Erythroblast (primary cell): ENCODE measurements around the gene CEACAM16.

Experiments used
- DNase-seq, 2 experiments: peaks; one replicate each; lab custom pipeline; 2025; lab: John Stamatoyannopoulos, UW
- GATA1 ChIP-seq: IDR thresholded peaks from 2 replicates; pipeline ENCODE4 v1.6.1; 2011; ENCODE audit warnings: low read depth, mild to moderate bottlenecking, control low read depth, low read length, moderate library complexity
- POLR2A ChIP-seq: IDR thresholded peaks from 2 replicates; pipeline ENCODE4 v1.6.1; 2011; ENCODE audit warnings: mild to moderate bottlenecking, low read length

The CEACAM16 gene

GRCh38 chr19:44757057-44757734 is 58.2 kb downstream of the CEACAM16 start:
- DNase-seq, result no peak

GRCh38 chr19:44757735-44758505 is 59.0 kb downstream of the CEACAM16 start:
- no peak for DNase-seq

More at GRCh38 chr19:44757057-44757734, 58.2 kb downstream of the CEACAM16 start:
- TF ChIP-seq GATA1, result no peak
- no peak for TF ChIP-seq POLR2A

GRCh38 chr19:44758596-44758995 is 59.6 kb downstream of the CEACAM16 start:
- TF ChIP-seq GATA1, result no peak
- no peak for TF ChIP-seq POLR2A
- DNase-seq, result no peak

More at GRCh38 chr19:44757735-44758505, 59.0 kb downstream of the CEACAM16 start:
- no peak for TF ChIP-seq GATA1
- TF ChIP-seq POLR2A, result no peak

- TF ChIP-seq POLR2A, result no peak
- no peak for TF ChIP-seq GATA1
- no peak for DNase-seq
Measured at GRCh38 chr19:44759083-44759804, 60.3 kb downstream of the CEACAM16 start.
